Nucleus accumbens (tissue), 56 donors: ENCODE data around the gene ANO2.

Experiments
- DNase-seq, 56 donors: peaks; one replicate each; lab custom pipeline; 2025; lab: John Stamatoyannopoulos, UW

ANO2 gene

DNA sequence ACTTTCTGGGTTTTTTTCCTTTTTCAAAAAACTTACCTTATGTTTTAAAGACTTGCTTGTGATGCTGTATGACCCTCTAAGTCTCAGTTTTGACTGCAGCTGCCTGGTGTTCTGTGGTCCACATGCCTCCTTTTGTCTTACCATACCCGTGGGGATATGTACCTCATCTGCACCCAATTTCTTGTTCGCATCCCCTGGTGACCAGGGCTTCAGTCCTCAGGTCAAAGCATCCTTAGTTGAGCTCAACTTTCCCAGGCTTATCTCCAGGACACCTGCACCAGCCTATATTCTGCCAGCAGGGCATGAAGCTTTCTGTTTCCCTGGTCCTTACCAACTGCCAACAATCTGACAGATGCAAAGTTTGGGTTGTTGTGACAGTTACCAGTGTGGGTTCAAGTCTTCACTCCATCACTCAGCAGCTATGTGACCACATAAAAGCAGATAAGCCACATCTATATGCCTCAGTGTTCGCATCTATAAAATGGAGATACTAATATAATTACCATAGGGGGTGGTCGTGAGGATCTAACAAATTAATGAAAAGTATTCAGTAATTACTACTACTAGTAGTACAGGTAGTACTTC lies 419.2 kb downstream of the ANO2 start:
- no peak for DNase-seq

DNA sequence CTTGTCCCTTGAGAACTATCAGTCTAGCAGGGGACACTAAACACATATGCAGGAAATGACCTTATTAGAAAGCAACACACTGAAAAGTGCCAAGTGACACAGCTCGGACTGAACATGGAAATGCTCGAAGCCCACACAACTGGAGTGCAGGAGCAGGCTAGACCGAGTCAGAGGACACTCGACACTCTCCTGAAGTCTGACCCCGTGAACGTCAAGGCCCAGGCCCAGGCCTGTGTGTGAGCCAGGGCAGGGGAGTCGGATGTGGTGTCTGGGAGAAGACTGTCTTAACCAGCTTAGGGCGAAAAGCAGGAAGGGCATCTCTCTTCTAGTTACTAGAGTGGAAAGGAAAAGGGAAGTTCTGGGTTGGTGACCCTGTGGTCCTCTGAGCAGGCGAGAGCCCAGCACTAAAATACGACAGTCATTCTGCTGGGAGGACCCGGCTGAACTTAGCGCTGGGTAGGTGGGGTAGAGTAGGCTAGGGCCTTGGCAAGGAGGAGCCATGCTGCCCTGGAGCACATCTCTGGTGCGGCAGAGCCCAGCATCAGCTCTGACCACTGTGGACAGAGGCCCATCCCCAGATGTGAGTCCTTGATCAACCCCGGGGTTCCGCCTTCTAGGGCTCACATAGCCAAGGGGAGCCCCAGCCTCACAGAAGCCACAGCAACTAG lies 420.2 kb downstream of the ANO2 start:
- no peak for DNase-seq

DNA sequence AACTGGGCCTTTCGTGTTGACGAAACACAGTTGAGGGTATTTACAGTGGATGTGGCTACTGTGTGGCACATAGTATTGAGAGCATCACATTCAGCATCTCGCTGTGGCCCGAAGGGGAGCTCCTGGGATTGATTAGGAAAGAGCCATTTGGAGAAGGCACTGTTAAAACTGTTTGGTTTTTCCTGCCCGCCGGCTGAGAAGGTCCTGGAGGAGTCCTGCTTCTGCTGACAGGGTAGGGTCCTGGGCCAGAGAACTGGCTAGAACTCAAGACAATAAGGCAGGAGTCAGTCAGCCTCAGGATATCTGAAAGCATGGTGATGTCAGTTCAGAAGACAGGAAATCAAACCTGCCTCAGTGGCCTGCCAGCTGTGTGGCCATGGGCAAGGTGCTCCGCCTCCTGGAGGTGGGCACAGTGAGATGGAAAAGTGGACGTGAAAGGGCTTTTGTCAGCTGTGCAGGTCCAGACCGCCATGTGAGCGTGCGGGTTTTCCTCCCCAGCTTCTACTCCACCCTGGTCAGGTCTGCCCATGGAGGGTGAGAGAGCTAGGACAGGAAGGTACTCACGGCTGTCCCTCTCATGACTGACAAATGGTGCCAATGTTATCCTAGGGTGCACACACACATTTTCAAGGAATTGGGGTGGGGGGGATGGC lies 420.8 kb downstream of the ANO2 start:
- no peak for DNase-seq

DNA sequence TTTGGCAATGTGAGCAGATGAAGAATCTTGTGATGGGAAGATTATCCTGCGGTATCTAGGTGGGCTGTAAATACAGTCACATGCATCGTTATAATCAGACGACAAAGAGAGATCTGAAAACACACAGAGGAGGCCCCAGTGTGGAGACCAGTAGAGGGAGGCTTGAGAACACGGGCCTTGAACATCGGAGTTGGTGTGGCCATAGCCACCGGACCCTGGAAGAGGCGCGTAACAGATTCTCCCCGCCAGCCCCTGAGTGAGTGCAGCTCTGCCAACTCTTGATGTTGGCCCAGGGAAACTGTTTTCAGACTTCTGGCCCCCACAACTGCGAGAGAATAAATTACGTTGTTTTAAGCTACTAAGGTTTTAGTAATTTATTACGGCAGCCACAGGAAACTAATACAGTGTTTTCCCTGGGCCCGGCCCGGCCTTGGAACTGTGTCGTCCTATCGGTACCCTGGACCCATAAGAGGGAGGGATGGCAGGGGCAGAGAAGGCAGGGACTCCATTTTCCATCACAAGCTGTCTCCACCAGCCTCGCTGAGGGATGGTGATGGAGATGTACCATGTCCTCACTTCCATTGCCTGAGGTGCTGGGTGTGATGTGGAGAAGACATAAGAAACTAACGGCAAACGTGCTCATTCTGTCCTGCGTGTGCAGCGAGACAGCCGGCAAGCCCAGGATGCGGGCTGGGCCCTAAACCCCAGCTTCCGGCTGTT lies 421.5 kb downstream of the ANO2 start:
- no peak for DNase-seq

DNA sequence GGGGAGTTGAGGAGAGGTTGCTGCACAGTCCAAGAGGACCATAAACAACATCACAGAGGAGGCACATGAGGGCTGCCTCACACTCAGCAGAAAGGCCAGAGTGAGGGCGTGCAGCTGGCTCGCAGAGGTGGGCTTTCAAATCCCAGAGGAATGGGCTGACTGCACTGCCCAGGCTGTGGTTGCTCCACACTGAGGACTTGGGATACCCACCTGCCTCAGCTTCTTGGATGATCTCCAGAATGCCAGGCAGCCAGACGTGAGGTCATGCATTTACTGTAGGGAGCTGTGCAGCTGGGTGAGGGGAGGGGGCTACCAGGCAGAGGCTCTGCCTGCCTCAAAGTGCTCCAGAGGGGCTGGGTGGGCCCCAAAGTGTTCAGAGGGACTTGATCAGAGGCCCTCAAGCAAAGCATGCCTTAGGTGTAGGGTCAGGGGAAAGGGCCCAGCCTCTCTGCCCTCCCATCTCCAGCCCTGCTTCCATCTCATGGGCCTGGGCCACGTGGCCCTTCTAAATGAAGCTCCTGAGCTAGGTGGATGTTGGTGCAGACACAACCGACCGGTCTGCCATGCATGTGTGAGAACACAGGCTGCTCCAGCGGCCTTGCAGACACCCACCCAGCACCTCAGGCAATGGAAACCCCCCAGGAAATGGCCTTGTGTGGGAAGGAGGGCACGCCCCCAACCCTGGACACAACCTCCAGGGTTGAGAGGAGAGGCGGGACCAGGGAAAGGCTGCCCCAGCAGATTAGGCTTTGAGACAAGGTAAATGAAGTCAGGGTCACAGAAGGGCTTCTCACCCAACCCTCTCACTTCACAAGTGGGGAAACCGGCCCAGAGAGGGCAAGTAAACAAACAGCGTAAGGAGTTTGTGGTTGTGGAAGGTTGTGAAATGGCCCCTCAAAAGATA lies 422.4 kb downstream of the ANO2 start:
- no peak for DNase-seq

DNA sequence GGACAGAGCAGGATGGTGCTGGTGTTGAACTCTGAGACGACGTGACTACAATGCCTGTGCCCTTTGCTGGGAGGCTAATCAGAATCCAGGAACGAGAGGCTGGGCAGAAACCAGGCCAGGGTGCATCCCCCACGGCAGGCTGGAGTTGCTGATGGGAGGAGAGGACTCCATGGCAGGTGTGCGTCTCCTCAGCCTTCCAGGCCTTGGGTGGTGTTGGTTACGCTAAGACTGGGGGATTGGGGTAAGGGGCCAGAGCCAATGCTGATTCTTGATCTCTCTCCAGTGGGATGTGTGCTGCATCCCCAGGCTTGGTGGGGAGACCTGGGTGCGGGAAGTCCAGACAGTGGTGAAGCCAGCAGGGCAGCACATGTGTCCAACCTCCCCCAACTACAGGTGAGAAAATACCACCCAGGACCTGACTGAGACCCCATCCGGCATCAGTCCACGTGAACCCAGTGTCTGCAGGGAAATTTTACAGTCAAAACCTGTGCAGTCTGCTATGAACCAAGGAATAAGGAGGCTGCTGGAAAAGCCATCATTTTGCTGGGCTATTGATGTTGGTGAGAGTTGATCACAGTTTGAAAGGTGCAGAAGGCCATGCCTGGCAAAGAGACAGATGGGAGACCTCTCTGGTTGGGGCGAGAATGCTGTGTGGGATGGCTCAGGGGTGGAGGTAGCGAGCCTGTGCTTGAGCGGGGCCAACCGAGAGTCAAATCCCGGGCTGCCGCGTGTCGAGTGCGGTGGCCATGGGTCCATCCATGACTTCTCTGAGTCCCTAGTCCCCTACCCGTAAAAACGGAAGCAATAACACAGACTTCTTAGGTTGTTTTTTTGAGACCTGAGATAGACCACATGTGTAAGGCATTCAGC lies 423.4 kb downstream of the ANO2 start:
- DNase-seq: no peak

DNA sequence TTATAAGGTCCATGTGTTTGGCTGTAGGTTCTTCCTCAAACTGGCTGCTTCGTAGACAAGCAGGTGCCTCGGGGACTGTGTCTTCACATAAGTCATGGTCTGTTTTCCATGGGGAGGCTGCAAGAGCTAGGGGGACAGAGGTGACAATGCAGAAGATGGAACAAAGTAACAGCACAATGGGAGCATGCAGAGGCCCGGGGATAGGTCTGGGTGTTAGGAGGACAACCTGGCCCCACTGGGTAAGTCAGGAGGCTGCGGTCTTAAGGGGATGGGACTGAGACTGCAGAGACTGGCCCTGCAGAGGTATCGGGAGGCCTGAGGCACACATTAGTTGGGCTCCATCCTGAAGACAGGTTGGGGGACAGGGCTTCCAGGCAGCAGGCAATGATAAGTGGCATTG lies 424.2 kb downstream of the ANO2 start:
- no peak for DNase-seq

DNA sequence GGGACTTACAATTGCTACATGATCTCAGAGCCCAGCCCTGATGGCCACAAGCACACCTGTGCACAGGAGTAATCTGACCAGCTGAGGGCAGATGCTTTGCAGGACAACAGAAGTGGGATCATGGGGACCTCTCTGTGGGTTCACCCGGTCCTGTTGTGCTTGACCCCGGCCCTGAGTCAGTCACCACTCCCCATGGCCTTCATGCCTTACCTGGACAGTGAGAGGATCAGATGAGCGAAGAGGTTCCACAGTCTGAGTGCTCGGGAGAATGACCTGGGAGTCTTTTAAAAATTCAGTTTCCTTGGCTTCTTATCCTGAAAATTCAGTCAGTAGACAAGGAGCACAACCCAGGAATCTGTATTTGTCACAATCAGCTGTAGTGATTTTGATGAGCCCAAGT lies 425.0 kb downstream of the ANO2 start:
- DNase-seq: no peak

DNA sequence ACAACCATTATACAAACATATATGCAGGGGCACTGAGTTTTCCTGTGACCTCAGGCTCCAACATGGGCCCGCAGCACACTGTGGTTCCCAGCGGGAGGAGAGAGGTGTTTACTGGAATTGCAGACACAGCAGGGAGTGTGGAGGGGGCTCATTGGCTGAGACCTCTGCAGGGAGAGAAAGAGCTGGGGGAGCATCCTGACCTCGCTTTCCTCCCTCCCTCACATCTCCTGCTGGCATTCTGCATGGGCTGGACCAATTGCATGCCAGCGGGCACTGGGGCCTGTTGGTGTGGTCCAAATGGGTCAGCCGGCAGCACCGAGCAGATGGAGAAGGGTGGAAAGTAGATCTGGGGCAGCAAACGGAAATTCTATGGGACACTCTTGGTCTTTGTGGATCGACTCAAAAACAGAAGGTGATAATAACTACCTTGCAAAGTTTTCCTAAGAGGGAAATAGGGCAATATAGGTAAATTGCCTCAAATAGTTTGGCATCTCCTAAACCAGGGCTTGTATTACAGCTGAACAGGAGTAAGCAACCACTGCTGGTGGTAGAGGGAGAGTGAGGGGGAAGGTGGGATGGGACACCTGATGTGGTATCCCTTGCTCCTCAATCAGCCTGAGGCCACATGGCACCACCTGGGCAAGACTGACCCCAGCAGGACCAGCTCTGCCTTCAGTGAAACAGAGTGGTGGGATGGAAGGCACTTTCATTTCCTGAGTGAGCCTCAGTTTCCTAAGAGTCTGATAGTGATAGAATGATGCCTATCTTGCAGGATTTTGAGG lies 426.3 kb downstream of the ANO2 start:
- DNase-seq: no peak

DNA sequence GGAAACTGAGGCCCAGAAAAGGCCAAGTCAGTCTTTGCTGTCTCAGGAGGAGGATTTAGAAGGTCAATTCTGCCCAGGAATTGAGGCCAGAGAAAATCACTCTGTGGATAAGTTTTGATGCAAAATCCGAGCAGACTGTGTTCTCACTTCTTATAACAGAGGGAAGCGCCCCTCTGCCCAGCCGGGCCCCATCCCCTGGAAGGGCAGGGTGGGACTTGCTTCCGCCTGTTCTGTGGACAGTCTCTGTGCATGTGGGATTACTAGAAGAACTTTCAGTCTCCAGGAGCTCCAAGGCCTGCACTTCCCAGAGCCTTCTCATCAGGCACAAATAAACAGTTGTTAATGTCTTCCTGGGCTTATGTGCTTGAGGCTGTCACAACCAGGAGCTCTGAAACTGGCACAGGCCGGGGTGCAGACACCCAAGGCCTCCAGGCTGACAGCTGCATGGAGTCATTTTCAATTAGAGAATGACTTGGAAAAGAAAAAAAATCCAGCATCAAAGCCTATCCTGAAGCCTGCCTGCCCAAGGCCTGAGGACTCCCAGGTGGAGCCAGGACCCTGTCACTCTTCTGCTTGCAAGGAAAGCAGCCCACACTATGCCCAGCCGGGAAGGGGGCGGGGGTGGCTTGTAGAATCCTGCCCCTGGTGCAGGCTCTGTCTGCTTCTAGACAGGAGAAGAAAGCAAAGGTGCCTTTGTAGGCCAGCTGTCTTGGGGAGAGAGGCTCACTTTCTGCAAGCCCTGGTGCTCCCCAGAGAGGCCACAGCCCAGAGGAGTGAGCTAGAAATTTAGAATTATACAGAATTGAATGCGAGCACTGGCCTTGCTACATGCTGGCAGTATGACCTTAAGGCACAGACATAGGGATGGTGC lies 428.5 kb downstream of the ANO2 start:
- no peak for DNase-seq

DNA sequence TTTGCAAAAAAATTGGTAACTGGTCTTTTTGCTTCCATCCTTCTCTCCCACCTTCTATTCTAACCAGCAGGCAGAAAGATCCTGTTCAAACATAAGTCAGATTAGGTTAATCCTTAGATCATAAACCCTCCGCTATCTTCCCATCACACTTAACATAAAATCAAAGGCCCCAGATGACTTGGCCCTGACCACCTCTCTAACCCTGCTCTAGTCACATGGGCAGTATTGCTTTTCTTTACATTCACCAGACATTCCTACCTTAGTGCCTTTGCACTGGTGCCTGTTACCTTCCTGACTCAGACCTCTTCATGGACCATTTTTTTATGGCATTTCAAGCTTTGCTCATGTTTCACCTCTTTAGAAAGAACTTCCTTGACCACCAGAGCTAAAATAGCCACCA lies 429.6 kb downstream of the ANO2 start:
- no peak for DNase-seq

DNA sequence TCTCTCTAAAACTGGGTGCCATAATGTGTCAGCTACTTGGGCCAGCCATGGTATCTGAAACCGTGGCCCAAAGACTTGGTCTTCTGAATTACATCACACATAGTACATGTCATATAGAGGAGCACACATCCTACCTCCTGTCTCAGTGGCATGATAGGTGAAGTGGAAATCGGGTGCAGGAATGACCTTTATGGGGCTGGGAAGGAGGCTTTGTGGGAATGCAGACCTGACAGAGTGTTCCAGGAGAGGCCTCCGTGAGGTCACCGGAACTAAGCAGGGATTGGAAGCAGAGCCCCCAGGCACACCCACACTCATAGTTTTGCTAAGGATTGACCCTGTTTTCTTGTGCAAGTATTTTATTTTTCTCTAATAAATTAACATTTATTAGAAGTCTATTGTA lies 430.5 kb downstream of the ANO2 start:
- no peak for DNase-seq

DNA sequence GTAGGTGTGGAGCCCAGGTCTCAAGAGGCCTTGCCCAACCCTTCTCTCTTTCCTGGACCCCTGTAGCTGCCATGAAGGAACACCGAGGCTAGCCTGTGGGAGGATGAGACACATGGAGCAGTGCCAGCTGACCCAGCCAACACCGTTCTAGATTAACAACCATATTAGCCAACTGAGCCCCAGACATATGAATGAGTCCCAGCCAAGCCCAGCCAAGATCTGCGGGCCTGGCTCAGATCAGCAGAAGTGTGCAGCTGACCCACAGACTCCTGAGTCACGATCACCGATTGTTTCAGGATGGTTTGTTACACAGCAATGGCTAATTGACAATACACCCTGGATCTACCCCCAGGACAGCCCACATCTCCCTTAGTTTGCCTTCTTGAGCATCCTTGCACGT lies 431.0 kb downstream of the ANO2 start:
- DNase-seq: no peak

DNA sequence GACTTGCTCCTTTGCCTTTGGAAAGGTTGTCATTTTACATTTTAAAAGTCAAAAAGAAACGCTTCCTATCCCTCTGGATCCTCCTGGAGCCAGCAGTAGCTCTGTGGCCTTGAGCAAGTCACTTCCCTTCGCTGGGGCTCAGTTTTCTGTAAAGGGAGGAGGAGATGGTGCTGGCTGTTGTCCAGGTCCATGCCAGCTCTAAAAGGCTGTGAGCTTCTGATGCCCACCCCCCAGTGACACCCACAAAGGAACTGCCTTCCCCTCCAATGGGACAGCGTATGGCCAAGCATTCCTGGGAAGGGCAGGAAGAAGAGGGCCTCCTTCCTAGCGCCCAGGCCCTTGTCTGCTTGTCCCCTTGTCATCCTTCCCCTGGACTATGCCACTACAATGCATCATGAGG lies 431.7 kb downstream of the ANO2 start:
- no peak for DNase-seq
